Neural crest cell (in vitro differentiated cells): Measurements from ENCODE around the gene OTOG. TPM values are rescaled to one million over a fixed set of nuclear protein-coding genes. Genes with fewer than 3 reads are reported as not detected.

Source experiments
- DNase-seq: peaks from one replicate; pipeline ENCODE4 v3.0.0; 2021; ENCODE audit warnings: low read depth, mixed read lengths, low spot score
- H3K27ac Mint-ChIP-seq: one replicate; pipeline ENCODE4 v1.8.0; 2021; ENCODE audit warnings: mild to moderate bottlenecking, mixed read lengths; ENCODE audit not compliant: unreplicated experiment
- H3K27me3 Mint-ChIP-seq: 2 replicates; pipeline ENCODE4 v1.8.0; 2021; ENCODE audit warnings: low read depth, mild to moderate bottlenecking, mixed read lengths
- H3K36me3 Mint-ChIP-seq: 2 replicates; pipeline ENCODE4 v1.8.0; 2021; ENCODE audit warnings: low read depth, mild to moderate bottlenecking, mixed read lengths
- H3K4me1 Mint-ChIP-seq: 2 replicates; pipeline ENCODE4 v1.8.0; 2021; ENCODE audit warnings: mixed read lengths
- H3K4me3 Mint-ChIP-seq: one replicate; pipeline ENCODE4 v1.8.0; 2021; ENCODE audit warnings: mild to moderate bottlenecking, mixed read lengths
- H3K9me3 Mint-ChIP-seq: 2 replicates; pipeline ENCODE4 v1.8.0; 2021; ENCODE audit warnings: mixed read lengths
- total RNA-seq: library from RNA; stranded (reverse); gene quantifications from 2 replicates; pipeline ENCODE4 v1.2.1, GENCODE V29; 2021
- TF ChIP-seq, protein P1 (sequence below): fragments of 200-600 bp; sonication (generic); conservative IDR thresholded peaks from 2 replicates; pipeline ENCODE4 v1.5.0; 2021; ENCODE audit warnings: antibody characterized with exemption, mild to moderate bottlenecking

OTOG gene
- total RNA-seq, 1 donor from 2014 or later, result not detected

GRCh38 chr11:17513853-17514252 lies 33.2 kb upstream of the OTOG start:
- H3K4me3 Mint-ChIP-seq, result no peak overlapping the region
- peaks cover 14% of the 10 kb centered on the region for H3K4me1 Mint-ChIP-seq
- H3K27ac Mint-ChIP-seq, result no peak overlapping the region
- TF ChIP-seq, protein P1, sequence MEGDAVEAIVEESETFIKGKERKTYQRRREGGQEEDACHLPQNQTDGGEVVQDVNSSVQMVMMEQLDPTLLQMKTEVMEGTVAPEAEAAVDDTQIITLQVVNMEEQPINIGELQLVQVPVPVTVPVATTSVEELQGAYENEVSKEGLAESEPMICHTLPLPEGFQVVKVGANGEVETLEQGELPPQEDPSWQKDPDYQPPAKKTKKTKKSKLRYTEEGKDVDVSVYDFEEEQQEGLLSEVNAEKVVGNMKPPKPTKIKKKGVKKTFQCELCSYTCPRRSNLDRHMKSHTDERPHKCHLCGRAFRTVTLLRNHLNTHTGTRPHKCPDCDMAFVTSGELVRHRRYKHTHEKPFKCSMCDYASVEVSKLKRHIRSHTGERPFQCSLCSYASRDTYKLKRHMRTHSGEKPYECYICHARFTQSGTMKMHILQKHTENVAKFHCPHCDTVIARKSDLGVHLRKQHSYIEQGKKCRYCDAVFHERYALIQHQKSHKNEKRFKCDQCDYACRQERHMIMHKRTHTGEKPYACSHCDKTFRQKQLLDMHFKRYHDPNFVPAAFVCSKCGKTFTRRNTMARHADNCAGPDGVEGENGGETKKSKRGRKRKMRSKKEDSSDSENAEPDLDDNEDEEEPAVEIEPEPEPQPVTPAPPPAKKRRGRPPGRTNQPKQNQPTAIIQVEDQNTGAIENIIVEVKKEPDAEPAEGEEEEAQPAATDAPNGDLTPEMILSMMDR, result no peak
- no peaks in the 10 kb centered on the region for H3K36me3 Mint-ChIP-seq
- no peaks in the 10 kb centered on the region for H3K9me3 Mint-ChIP-seq
- no peak for DNase-seq
- peaks cover 86% of the 10 kb centered on the region for H3K27me3 Mint-ChIP-seq

DNA sequence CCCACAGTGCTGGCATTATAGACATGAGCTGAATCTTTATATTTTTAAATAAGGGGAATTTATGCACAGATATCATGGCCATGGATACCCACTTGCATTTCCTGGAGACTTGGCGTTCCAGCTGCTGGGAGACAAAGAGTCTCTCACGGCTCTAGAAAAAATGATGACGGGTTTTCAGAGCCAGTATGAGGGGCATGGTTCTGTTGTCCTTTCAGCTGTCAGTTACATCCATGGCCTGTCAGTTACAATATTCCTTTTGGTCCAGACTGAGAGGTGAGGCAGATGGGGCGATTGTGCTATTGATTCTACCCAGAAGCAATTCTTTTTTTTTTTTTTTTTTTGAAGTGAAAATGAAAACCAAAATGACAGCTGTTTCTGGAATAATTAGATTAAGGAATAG lies 32.6 kb upstream of the OTOG start:
- TF ChIP-seq, protein P1, result no peak
- DNase-seq, result no peak
- Mint-ChIP-seq H3K36me3 (no peaks in the 10 kb centered on the region), H3K4me1 (peaks cover 14% of the 10 kb centered on the region), H3K4me3 (no peak overlapping the region), H3K27me3 (peaks cover 87% of the 10 kb centered on the region), H3K9me3 (no peaks in the 10 kb centered on the region), H3K27ac (no peak overlapping the region)

DNA sequence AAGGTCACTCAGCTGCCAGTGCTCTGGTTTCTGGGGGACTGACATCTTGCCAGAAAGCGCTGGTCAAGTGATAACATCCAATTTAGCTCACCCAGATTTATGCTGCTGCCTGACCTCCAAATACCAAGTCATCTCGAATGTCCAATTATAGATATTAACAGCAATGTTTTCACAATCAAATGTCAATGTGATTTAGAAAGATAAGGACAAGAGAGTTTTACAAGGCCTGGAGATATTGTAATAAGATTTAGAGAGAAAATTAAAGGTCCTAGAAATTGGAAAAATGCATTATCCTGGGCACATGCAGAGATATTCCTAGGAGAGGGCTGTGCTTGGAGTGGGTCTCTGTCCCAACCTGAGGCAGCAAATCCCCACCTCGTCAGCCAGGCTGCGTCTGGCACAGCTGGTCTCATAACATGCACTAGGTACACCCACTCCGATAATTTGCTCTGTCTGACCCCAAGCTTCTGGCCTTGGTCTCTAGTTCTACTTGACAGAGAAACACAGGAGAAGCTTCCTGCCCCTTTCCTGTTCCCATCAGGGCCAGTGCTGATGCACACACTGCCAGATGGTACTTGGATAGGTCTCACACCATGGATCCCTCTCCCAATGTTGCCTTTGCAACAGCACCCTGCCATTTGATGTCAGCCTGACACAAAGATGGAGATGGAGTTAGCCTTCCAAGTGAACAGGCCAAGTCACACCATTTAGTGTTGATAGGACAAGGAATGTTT lies 31.4 kb upstream of the OTOG start:
- H3K27me3 Mint-ChIP-seq, result peaks cover 88% of the 10 kb centered on the region
- TF ChIP-seq, protein P1, result no peak
- peaks cover 14% of the 10 kb centered on the region for H3K4me1 Mint-ChIP-seq
- H3K4me3 Mint-ChIP-seq, result no peak overlapping the region
- H3K9me3 Mint-ChIP-seq, result no peaks in the 10 kb centered on the region
- H3K36me3 Mint-ChIP-seq, result no peaks in the 10 kb centered on the region
- no peak for DNase-seq
- no peak overlapping the region for H3K27ac Mint-ChIP-seq

DNA sequence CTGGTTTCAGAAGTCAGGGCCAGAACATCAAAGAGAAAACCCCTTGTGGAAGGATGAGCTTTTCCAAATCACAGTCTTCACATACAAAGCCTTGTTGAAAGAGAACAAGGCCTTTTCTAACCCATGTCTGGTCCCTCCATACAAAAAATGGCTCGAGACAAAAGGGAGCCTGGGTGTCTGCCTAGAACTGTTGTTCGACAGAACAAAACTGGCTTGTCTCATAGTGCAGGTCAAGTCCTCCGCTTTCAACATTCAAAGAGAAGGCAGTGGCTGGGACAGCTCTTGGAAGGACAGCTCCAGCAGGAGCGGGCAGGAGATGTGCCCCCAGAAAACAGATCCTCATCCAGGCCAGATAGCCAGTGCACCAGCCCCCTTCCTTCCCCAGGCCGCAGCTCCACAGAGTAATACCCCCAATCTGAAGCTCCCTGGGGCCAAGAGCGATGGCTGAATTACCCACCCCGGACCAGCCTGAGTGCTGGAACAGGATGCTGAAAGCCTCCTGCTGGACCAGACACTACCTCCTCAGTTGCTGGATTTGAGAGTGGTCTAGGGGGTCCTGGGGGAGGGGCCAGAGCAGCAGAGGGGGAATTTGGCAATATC lies 30.4 kb upstream of the OTOG start:
- peaks cover 89% of the 10 kb centered on the region for H3K27me3 Mint-ChIP-seq

GRCh38 chr11:17517186-17517585 lies 29.9 kb upstream of the OTOG start:
- Mint-ChIP-seq H3K27me3 (peaks cover 84% of the 10 kb centered on the region), H3K4me1 (peaks cover 14% of the 10 kb centered on the region), H3K9me3 (no peaks in the 10 kb centered on the region), H3K4me3 (no peak overlapping the region), H3K27ac (no peak overlapping the region), H3K36me3 (no peaks in the 10 kb centered on the region)
- TF ChIP-seq, protein P1, result no peak
- no peak for DNase-seq

More for the DNA sequence above, 30.4 kb upstream of the OTOG start:
- Mint-ChIP-seq H3K36me3 (no peaks in the 10 kb centered on the region), H3K4me1 (peaks cover 14% of the 10 kb centered on the region), H3K27ac (no peak overlapping the region), H3K9me3 (no peaks in the 10 kb centered on the region), H3K4me3 (no peak overlapping the region)
- DNase-seq, result no peak
- TF ChIP-seq, protein P1, result no peak
